Measurements from ENCODE around the gene CREG2. TPM values are rescaled to one million over a fixed set of nuclear protein-coding genes. Genes with fewer than 3 reads are reported as not detected.

The CREG2 gene
- total RNA-seq, 1 donor from 2014 or later, result not detected

- no peak overlapping the region for H3K4me3 ChIP-seq (ENCODE audit: low read depth, low read length)
- DNase-seq (ENCODE audit: low read depth), result no peak
- no peak for TF ChIP-seq CTCF (conservative IDR thresholded peaks at IDR 0.05; ENCODE audit: low read depth, low read length)
These were observed 13.4 kb upstream of the CREG2 start for GRCh38 chr2:101400506-101401325.

GRCh38 chr2:101400048-101400447, 12.7 kb upstream of the CREG2 start:
- peak; percentile 94 for DNase-seq (ENCODE audit: low read depth)
- H3K4me3 ChIP-seq (ENCODE audit: low read depth, low read length), result no peak overlapping the region
- no peak for TF ChIP-seq CTCF (conservative IDR thresholded peaks at IDR 0.05; ENCODE audit: low read depth, low read length)

GRCh38 chr2:101399021-101399799, 11.9 kb upstream of the CREG2 start:
- DNase-seq (ENCODE audit: low read depth), result no peak
- no peak for TF ChIP-seq CTCF (conservative IDR thresholded peaks at IDR 0.05; ENCODE audit: low read depth, low read length)
- no peak overlapping the region for H3K4me3 ChIP-seq (ENCODE audit: low read depth, low read length)

GRCh38 chr2:101398116-101398821, 11.0 kb upstream of the CREG2 start:
- DNase-seq (ENCODE audit: low read depth), result no peak
- no peak for TF ChIP-seq CTCF (conservative IDR thresholded peaks at IDR 0.05; ENCODE audit: low read depth, low read length)
- H3K4me3 ChIP-seq (ENCODE audit: low read depth, low read length), result no peak overlapping the region

- TF ChIP-seq CTCF (conservative IDR thresholded peaks at IDR 0.05; ENCODE audit: low read depth, low read length), result no peak
- peak; percentile 84 for DNase-seq (ENCODE audit: low read depth)
- H3K4me3 ChIP-seq (ENCODE audit: low read depth, low read length), result peak overlapping the region; percentile 37
These were observed 9.0 kb upstream of the CREG2 start for GRCh38 chr2:101396316-101396717.

GRCh38 chr2:101395545-101396315, 8.4 kb upstream of the CREG2 start:
- H3K4me3 ChIP-seq (ENCODE audit: low read depth, low read length), result peak overlapping the region; percentile 37
- no peak for TF ChIP-seq CTCF (conservative IDR thresholded peaks at IDR 0.05; ENCODE audit: low read depth, low read length)
- DNase-seq (ENCODE audit: low read depth), result no peak
